ENCODE measurements around the gene XKR3. TPM values are rescaled to one million over a fixed set of nuclear protein-coding genes. Genes with fewer than 3 reads are reported as not detected.

XKR3 gene
- total RNA-seq, 4 donors from 2014 or later = not detected

DNA sequence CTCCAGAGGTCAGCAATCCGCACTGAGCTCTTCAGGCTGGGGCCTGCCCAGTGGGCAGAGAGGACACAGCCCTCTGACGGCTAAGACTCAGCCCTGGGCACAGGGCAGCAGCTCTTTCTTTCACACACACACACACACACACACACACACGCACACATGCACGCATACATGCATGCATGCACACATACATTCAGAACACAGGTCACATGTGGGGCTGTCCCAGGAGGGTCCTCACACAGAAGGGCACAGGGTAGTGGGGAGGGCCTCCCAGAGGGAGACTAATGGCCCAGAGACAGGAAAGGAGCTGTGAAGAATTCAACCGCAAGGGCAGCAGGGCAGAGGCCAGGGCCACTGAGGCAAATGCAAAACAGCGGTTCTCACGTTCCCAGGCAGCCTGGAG, 20.3 kb upstream of the XKR3 start:
- DNase-seq (ENCODE audit: low spot score) = no peak
- no peak for TF ChIP-seq CTCF (IDR thresholded peaks at IDR 0.05)
- no peak for ATAC-seq (ENCODE audit: low FRiP score)

DNA sequence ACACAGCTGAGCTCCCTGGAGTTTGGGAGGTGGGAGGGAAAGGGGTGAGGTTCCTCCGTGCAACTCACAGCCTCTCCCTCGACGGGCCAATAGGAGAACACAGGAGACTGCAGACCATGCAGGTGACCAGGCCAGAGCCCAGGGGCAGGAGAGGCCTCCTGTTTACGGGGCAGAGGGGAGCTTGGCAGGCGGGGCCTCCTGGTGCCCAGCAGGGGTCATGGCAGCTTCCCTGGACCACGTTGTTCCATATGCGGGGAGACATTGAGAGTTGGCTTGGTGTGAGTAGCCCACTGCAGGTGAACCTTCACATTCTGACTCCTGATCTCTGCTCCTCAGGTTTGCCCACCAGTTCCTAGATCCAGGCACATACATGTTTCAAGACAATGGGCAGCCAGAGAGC, 19.3 kb upstream of the XKR3 start:
- ATAC-seq (ENCODE audit: low FRiP score) (no peak), DNase-seq (ENCODE audit: low spot score) (no peak)
- TF ChIP-seq CTCF (IDR thresholded peaks at IDR 0.05) = no peak

DNA sequence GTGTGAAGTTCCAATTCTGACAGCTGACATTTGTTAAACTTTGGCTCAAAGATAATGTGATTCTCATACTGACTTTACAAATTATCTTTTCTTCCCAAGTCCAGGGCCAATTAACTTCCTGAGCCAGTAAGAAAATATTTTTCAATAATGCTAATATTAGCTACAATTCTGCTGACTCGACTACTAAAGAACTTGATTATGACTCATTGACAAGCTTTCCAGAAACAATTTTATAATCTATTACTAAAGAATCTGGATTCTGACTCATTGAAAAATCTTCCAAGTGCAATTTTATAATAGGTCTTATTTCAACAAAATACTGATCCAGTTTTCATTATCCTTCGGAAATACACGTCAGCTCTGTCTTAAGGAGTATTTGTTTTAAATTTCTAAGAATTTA, 12.9 kb upstream of the XKR3 start:
- no peak for TF ChIP-seq CTCF (IDR thresholded peaks at IDR 0.05)
- no peak for DNase-seq (ENCODE audit: low spot score)
- ATAC-seq (ENCODE audit: low FRiP score) = no peak

GRCh38 chr22:16834971-16835370, 9.8 kb upstream of the XKR3 start:
- TF ChIP-seq CTCF (IDR thresholded peaks at IDR 0.05) = no peak
- DNase-seq (ENCODE audit: low spot score) (no peak), ATAC-seq (ENCODE audit: low FRiP score) (no peak)

GRCh38 chr22:16831257-16831656, 6.0 kb upstream of the XKR3 start:
- ATAC-seq (ENCODE audit: low FRiP score) = no peak
- DNase-seq (ENCODE audit: low spot score) = no peak
- TF ChIP-seq CTCF (IDR thresholded peaks at IDR 0.05) = no peak

GRCh38 chr22:16829985-16830384, 4.8 kb upstream of the XKR3 start:
- TF ChIP-seq CTCF (IDR thresholded peaks at IDR 0.05) = no peak
- no peak for DNase-seq (ENCODE audit: low spot score)
- ATAC-seq (ENCODE audit: low FRiP score) = no peak

DNA sequence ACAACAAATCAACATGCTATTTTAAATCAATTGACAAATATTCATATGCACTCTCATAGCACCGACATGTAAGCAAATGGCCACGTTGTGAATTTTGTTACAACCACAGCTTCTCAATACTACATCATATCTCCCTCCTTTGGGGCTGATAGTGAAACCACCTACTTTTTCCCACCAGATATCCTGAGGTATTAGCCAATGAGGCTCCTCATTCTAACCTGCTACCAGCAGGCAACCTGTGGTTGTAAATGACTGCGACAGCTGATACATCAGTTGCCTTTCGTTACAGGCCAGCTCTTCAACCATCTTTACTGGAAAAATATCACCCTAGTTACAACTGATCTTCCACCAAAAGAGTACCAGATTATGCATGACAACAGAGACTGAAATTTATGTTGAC, 3.7 kb upstream of the XKR3 start:
- TF ChIP-seq CTCF (IDR thresholded peaks at IDR 0.05) = no peak
- ATAC-seq (ENCODE audit: low FRiP score) = no peak

More for the DNA sequence above, 3.7 kb upstream of the XKR3 start:
- DNase-seq (ENCODE audit: low spot score) = no peak
